HT-29 (cell line): Measurements from ENCODE around the gene PRKRIP1. TPM values are rescaled to one million over a fixed set of nuclear protein-coding genes. Genes with fewer than 3 reads are reported as not detected.
"Not testable (repeated sequence)": the region's sequence is repeated elsewhere in the genome, so short reads cannot be mapped to it uniquely, and the experiment has no call there.

Experiments
- DNase-seq: peaks from one replicate; pipeline ENCODE4 v3.0.0-alpha.2; 2015; ENCODE audit warnings: low spot score
- total RNA-seq: library from RNA; depleted of rRNA; stranded (reverse); fragments of >200 nt; shearing (Covaris generic); gene quantifications from 2 replicates; pipeline ENCODE4 v1.2.3, GENCODE V29; 2014

PRKRIP1 gene
- total RNA-seq, 1 experiment from 2014 or later: 38.8 TPM

DNA sequence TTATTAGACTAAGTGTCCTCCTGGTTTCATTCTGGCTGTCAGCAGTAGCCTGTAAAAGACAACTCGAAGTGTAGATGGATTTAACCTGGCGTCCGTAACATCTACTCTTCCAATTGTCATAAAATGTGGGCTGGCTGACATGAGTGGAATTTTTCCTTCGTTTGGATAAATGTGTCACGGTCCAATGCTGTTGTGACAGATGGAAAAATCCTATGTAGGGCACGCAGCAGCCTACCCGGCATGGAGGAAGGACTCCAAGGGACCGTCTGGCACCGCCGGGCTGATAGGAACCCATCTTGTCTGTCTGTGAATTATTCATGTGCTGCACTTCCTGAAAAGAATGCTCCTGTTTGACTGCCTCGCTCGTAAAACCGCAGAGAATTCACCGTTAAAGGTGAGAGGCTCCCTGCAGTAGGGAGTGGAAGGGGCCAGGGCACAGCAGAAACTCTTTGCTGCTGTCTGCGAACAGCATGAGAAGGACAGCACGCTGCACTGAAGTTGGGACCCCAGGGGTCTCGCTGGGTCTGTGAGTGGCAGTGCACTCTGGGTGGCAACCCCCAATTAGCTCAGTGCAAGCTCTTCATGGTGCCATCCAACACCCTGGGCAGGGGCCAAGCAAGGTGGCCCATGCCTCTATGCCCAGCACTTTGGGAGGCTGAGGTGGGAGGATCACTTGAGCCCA, 35.6 kb downstream of the PRKRIP1 start:
- peak; percentile 86 for DNase-seq

DNA sequence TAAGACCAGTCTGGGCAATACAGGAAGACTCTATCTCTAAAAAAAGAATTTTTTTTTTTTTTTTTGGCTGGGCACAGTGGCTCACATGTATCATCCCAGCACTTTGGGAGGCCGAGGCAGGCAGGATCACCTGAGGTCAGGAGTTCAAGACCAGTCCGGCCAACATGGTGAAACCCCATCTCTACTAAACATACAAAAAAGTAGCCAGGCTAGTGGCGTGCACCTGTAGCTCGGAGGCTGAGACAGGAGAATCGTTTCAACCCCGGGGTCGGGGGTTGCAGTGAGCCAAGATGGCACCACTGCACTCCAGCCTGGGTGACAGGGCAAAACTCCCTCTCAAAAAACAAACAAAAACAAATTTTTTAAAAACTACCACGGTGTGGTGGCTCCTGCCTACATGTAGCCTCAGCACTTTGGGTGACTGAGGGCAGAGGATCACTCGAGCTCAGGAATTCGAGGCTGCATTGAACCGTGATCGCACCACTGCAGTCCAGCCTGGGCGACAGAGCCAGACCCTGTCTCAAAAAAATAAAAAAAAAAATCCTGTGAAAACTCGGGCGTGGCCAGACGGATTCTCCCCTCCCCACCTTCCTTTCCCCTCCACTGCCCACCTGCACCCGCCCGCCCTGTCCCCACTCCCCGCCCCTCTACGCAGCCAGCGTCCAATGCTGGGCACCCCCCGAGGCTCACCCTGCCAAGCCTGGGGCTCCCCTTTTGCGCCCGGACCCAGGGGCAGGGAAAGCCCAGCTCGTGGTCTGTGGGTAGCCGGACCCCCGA, 36.5 kb downstream of the PRKRIP1 start:
- no peak for DNase-seq

DNA sequence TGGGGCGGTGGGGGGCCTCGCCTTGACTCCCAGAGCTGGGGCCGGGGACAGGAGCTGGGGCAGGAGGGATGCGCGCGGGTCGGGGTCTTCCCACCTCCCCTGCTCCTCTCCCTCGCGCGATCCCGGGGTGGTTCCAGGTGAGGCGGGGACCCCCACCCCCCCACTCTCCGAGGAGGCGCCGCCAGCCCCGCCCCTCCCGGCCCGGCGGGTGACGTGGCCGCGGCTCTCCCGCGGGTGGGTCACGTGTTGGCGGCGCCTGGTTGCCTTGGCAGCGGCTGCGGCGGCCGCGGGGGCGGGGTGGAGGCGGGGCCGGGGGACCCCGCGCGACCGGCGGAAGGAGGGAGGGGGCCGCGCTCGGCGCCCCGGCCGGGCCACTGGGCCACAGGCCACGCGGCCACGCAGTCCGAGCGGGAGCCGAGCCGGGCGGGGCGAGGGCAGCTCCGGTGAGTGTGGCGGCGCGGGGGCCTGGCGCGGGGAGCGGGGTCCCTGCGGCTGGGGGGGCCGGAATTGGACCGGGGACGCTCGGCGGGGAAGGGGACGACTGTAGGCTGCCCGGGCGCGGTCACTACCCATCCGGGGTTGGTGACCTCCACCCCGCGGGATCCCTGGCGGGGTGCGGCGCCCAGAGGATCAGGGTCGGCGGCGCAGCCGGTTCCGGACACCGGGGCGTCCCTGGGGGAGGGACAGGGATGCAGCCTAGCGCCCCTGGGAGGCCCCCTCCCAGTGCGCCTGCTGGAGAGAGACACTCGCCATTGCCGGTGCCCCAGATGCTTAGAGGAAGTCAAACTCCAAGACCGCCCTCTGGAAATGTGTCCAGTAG, 37.3 kb downstream of the PRKRIP1 start, which contains the start of gene ORAI2:
Gene ORAI2 (plus strand): TSS at position 357 of the 820 bp plus-strand sequence. CDS start 5,382 bp downstream, outside the sequence.
- peak; percentile 54 for DNase-seq

DNA sequence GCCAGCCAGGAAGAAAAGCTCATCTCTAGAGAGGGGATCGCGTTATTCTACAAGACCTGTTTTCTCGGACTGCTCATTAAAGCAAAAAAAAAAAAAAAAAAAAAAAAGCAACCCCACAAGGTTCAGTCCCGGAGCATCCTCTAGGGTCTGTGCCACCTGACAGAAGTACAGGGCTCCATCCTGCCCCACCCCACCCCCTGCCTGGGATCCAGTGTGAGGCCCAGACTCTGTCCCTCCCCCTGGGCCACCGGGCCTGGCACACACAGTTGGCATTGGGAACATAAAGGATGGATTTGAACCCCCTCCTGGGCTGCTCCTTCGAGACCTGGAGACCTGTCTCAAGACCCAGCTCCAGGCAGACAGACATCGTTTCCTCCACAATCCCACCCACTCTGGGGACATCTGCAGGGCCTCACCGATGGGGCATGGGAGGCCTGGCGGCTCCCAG, 37.9 kb downstream of the PRKRIP1 start:
- DNase-seq: no peak

DNA sequence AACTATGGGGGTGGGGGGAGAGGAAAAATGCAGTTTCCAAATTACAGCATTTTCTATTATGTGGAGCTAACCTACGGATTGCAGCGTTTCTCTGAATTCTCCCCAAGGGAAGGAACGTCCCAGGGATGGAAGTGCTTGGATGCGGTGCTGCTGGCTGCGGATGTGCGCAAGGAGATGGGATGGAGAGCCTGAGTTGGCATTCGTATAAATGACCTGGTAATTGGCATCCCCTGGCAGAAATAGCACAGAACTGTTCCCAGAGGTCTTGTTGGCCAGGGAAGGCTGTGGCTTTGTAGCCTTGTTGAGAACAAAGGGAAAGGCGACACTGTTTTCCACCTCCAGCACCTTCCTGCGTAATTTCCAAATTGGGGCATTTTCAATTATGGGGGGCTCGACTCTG, 40.0 kb downstream of the PRKRIP1 start:
- DNase-seq: no peak

DNA sequence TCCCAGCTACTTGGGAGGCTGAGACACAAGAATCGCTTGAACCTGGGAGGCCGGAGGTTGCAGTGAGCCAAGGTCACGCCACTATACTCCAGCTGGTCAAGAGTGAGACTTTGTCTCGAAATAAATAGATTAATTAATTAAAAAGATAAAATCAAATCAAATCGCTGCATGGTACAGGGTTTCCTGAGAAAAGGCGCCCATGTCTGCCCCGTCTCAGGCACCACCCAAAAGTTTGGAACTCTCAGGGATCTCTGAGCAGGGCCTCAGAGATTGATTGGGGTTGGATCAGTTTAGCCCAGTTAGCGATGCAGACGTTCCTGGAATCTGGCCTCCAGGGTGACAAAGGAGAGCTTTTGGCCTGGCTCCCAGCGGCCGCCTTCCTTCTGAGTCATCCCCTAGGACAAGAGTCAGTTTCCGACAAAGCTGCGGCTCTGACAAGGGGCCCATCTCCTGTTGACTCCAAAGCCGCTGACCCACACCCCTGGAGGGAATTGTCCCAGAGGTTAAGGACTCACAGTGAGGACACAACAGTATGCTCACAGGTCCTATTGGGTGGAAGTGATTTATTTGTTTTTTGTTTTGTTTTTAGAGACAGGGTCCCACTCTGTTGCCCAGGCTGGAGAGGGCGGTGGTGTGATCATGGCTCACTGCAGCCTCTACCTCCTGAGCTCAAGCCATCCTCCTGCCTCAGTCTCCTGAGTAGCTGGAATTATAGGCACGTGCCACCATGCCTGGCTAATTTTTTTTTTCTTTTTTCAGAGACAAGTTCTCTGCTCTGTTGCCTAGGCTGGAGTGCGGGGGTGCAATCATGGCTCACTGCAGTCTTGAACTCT, 44.0 kb downstream of the PRKRIP1 start:
- peak; percentile 85 for DNase-seq

DNA sequence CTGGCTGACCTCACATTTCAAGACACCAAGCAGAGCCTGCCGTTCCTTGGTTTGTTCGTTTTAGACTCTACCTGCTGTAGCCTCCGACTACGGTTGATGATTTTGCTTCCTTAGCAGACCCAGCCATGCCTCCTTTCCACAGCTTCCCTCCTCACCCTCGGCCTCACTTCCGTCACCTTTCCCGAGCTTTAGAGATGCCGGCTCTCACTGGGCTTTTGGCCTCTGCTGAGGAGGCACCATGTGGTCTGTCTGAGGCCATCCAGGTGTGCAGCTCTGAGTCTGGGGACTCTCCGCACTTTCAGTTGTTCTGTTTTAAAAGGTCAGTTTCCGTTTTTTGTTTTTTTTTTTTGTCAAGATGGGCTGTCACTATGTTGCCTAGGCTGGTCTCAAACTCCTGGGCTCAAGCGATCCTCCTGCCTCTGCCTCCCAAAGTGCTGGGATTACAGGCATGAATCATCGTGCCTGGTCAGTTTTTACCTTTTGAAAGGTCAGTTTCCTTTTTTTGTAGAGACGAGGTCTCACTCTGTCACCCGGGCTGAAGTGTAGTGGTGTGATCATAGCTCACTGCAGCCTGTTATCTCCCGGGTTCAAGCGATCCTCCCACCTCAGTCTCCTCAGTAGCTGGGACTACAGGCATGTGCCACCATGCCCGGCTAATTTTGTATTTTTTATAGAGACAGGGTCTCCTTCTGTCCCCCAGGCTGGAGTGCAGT, 49.0 kb downstream of the PRKRIP1 start:
- no peak for DNase-seq

DNA sequence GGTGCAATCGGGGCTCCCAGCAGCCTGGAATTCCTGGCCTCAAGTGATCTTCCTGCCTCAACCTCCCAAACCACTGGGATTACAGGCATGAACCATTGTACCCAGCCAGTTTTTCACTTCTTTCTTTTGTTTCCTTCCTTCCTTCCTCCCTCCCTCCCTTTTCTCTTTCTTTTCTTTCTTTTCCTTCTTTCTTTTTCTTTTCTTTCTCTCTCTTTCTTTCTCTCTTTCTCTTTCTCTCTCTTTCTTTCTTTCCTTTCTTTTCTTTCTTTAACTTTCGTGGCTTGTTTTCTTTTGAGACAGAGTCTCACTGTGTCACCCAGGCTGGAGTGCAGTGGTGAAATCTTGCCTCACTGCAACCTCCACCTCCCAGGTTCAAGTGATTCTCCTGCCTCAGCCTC, 49.5 kb downstream of the PRKRIP1 start:
- no peak for DNase-seq

DNA sequence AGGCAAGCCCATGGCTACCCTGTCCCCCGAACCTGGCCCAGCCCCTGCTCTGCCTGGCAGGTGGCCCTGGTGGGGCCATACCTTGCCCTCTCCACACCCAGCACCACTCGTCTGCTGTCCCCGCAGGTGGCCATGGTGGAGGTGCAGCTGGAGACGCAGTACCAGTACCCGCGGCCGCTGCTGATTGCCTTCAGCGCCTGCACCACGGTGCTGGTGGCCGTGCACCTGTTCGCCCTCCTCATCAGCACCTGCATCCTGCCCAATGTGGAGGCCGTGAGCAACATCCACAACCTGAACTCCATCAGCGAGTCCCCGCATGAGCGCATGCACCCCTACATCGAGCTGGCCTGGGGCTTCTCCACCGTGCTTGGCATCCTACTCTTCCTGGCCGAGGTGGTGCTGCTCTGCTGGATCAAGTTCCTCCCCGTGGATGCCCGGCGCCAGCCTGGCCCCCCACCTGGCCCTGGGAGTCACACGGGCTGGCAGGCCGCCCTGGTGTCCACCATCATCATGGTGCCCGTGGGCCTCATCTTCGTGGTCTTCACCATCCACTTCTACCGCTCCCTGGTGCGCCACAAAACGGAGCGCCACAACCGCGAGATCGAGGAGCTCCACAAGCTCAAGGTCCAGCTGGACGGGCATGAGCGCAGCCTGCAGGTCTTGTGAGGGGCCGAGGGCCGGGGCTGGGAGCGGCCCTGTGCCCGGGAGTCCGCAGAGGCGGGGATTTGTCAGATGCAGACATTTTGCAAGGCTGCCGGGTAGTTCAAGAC, 50.4 kb downstream of the PRKRIP1 start:
- no peak for DNase-seq

DNA sequence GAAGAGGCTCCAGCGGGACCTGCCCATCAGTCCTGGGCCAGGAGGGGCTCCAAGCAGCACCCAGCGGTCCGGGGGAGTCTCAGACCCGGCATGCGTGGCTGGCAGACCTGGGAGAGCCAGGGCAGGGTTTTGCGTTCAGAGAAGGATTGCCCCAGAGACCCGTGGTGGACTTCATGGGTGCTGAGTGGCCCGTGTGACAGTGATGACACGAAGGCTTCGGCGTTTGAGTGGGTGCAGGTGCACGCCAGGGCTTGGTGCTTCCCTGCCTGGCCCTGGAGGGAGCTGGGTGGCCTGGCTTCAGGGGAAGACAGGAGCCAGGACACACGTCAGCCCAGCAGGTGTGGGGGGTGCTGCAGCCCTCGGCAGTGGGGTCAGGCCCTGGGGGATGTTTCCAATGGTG, 51.1 kb downstream of the PRKRIP1 start:
- DNase-seq: no peak

DNA sequence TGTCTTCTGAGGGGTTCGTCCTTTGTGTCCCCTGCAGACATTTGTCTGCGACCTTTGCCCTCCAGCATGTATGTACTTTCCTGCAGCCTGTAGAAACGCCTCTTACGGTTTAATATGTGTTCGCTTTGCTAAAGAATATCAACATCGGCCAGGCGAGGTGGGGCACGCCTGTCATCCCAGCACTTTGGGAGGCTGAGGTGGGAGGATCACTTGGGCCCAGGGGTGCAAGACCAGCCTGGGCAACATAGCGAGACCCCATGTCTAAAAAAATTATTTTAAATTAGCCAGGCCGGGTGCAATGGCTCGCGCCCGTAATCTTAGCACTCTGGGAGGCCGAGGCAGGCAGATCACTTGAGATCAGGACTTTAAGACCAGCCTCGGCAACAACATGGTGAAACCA, 53.0 kb downstream of the PRKRIP1 start:
- DNase-seq: no peak

DNA sequence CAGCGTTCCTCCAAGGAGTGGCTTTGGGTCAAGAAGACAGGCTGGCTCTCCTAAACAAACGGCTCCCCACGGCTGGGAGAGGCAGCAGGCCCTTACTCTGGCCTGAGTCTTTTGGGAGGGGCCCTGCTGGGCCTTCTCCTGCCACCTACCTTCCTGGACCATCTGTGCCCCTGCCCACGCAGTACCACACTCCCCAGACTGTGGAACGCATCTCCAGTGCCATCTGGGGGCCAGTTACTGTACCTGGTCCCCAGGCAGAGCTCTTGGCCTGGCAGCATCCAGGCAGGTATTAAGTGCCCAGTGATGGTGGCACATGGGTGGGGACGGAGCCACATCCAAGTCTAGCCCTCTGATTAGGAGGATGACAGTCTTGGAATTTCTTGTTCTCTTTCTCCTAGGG, 54.1 kb downstream of the PRKRIP1 start:
- peak; percentile 70 for DNase-seq

DNA sequence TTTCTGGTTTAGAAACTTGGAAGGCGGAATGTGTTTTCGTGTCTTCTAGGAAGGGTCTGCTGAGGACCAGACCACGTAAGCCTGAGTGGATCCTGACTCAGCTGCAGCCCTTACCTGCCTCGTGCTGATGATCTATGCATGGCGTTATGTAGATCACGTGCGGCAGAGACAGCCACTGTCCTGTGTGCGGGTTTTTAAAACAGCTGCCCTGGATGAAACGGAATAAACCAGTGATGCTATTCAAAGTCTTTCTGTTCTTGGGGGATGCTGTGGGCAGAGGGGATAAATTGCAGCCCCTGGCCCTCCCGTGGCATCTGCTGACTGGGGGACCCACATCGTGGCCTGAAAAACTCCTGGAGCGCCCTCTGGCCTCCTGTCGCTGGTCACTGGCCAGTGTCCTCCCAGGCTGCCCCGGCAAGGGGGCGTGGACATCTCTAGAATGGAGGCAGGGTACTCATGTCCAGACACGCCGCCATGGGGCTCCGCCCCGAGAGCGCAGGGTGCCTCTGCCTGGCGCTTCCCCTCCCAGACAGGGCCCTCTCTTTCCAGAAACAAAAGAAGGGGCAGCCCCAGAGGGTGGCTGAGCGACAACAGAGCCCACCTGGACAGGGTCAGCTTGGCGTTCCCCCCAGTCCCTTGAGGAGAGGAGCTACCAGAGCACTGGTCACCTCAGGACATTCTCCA, 55.4 kb downstream of the PRKRIP1 start:
- no peak for DNase-seq

DNA sequence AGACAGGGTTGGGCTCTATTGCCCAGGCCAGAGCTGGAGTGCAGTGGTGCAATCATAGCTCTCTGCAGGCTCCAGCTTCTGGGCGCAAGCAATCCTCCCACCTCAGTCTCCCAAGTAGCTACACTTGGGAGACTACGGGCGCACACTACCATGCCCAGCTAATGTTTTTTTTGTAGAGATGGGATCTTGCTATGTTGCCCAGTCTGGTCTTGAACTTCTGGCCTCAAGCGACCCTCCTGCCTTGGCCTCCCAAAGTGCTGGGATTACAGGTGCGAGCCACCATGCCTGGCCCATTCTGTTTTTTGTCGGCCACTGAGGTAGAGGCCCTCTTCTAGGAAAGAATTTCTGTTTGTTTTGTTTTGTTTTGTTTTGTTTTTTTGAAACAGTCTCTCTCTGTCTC, 56.3 kb downstream of the PRKRIP1 start:
- no peak for DNase-seq

DNA sequence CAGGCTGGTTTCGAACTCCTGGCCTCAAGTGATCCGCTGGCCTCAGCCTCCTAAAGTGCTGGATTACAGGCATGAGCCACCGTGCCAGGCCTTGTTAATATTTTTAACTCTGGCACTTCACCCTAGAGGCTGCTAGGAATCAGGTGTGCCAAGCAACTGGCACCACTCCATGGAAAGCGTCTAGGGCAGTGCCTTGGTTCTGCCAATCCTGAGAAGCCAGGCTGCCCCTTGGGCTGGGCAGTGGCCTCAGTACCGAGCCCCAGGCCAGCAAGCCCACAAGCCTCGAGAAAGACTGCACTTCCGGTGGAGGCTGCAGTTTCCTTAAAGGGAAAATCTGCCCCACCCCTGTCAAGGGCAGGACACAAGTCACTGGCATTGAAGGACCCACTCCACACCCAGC, 57.2 kb downstream of the PRKRIP1 start:
- no peak for DNase-seq

DNA sequence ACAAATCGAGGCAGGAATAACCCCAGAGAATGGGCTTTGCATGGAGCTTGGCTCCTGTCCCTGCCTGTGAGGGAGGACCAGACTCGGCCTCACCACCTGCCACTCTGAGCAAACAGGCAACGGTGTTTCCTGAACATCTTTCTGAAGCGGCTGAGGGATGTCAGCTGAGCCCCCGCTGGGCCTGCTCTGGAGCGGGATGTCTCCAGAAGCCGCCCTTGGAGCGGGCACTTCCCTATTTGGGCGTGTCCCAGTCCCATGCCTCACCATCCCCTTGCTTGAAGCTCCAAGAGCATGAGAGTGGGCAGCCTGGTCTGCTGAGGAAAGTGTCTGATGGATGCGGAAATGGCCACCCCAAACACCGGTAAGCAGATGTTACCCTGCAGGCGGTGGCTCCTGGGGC, 58.3 kb downstream of the PRKRIP1 start:
- DNase-seq: no peak

DNA sequence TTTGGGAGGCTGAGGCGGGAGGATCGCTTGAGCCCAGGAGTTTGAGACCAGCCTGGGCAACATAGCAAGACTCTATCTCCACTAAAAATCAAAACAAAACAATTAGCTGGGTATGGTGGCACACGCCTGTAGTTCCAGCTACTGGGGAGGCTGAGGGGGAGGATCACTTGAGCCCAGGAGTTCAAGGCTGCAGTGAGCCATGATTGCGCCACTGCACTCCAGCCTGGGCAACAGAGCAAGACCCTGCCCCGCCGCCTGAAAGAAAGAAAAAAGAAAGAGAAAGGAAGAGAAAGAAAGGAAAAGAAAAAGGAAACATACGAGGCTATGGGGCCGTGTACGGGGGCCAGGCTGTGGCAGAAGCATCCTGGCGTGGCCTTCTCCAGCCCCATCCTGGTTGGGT, 58.8 kb downstream of the PRKRIP1 start:
- DNase-seq: not testable (repeated sequence)

DNA sequence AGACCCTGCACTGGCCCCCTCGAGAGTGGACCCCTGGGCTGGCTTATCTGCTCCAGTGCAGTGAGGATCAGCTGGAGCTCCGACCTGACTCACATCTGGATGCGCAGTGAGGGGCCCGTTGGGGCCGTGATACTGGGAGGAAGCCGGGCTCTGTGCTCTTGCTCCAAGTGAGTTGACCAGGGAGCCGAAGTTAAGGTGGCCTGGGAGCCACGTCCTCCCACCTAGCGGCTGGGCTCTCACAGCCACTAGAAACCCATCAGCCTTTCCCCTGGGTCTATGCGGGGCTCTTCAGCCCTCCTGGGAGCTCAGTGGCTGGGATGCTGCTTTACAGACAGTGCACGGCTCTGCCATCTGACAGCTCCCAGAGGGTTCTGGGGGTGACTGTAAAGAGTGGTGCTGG, 59.4 kb downstream of the PRKRIP1 start:
- DNase-seq: no peak

DNA sequence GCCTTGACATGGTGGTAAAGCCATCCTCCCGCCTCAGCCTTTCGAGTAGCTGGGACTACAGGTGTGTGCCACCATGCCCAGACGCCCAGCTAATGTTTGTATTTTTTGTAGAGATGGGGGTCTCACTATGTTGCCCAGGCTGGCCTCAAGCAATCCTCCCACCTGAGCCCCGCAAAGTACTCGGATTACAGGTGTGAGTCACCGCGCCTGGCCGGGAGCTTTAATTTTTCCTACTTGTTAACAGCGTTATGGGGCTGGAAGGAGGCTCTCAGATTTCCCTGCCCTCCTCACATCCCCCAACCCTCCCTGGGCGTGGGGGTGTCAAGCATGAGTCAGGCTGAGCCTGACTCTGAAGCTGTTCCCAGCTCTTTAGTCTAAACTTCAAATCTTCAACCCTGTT, 60.2 kb downstream of the PRKRIP1 start:
- no peak for DNase-seq
